Measurements from ENCODE around the gene FAM90A1.
"Not testable (repeated sequence)": the region's sequence is repeated elsewhere in the genome, so short reads cannot be mapped to it uniquely, and the experiment has no call there.

The FAM90A1 gene

GRCh38 chr12:8241917-8242621, 14.7 kb upstream of the FAM90A1 start:
- peaks cover 14% of the 10 kb centered on the region for H3K36me3 Mint-ChIP-seq (ENCODE audit: low read depth)
- H3K4me1 Mint-ChIP-seq (ENCODE audit: low read depth) = peaks cover 27% of the 10 kb centered on the region
- not testable (repeated sequence) for H3K9me3 Mint-ChIP-seq, H3K27me3 Mint-ChIP-seq
- H3K4me3 Mint-ChIP-seq = peak overlapping the region; percentile 83
- H3K27ac Mint-ChIP-seq = peak overlapping the region; percentile 87
- peak; percentile 58 for DNase-seq

DNA sequence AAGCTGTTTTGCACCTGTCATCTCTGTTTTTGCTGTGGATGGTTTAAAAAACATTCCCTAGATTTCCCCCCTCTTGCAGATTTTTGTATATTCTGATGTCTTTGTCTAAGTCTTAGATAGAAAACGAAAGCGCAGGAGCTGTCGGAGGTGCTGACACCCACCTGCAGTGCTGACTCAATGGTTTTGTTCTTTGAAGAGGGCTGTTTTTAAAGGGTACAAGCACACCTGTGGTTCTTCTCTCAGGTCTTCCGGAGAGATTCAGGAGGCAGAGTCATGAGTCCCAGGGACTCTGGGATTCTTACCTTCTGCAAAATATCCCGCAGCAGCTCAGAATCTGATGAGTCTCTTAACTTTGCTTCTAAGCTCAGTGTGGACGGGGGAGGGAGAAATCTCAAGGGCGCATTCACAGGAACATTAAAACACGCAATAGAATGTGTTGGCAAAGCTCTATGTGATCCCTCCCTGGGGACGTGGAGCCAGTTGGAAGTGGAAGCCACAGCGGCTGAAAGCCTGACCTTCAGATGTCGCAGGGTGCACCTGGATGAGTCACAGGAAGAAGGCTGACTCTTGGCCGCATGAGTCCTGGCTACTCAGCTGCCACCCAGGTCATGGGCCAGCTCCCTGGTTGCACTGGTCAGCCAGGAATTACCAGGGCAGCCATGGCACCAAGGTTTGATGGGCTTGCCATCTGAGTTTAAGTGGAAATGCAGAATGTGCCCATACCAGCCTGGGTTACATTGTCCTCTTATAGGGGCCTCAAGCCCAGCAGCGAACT, 13.1 kb upstream of the FAM90A1 start:
- not testable (repeated sequence) for H3K4me3 Mint-ChIP-seq, DNase-seq, H3K27me3 Mint-ChIP-seq, H3K9me3 Mint-ChIP-seq
- H3K4me1 Mint-ChIP-seq (ENCODE audit: low read depth) = peaks cover 20% of the 10 kb centered on the region
- H3K36me3 Mint-ChIP-seq (ENCODE audit: low read depth) = peaks cover 16% of the 10 kb centered on the region
- H3K27ac Mint-ChIP-seq = peak overlapping the region; percentile 47

GRCh38 chr12:8237031-8237430, 9.6 kb upstream of the FAM90A1 start:
- DNase-seq, H3K9me3 Mint-ChIP-seq, H3K27ac Mint-ChIP-seq, H3K4me3 Mint-ChIP-seq, H3K27me3 Mint-ChIP-seq: not testable (repeated sequence)
- Mint-ChIP-seq H3K4me1 (ENCODE audit: low read depth) (peaks cover 12% of the 10 kb centered on the region), H3K36me3 (ENCODE audit: low read depth) (peaks cover 24% of the 10 kb centered on the region)

DNA sequence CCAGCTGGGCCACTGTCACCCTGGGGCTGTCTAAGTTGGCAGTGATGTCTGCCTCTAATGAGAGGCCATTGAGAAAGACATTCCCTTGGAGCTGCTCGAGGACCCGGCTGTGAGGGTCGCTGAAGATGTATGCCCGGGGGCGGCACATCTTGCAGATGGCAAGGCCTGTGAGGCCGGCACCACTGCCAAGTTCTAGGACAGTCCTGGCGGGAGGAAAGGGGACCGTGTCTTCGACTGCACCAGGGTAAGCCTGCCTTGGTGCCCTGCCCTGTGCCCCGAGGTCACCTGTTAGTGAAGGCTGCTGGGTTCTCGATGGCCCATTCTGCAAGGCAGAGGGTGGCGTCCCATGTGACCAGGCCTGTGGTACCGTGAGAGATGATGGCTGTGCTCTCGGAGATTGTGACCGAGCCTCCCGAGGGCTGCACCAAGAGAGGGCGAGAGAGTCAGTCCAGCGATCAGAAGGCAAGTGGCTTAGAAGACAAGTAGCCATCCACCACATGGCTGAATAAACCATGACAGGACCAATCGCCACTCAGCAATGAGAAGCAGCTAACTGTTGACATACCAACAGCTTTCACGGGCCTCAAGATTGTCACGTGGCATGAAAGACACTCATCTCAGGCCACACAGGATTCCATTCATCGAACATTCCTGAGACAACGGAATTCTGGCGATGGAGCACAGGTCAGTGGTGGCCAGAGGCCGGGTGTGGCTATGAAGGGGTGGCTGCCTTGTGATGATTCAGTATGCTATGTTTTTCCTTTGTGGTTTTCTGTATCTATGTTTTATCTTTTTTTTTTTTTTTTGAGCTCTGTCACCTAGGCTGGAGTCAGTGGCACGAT, 8.1 kb upstream of the FAM90A1 start:
- DNase-seq, H3K27me3 Mint-ChIP-seq, H3K27ac Mint-ChIP-seq, H3K4me3 Mint-ChIP-seq, H3K9me3 Mint-ChIP-seq: not testable (repeated sequence)
- peaks cover 24% of the 10 kb centered on the region for H3K36me3 Mint-ChIP-seq (ENCODE audit: low read depth)
- peaks cover 15% of the 10 kb centered on the region for H3K4me1 Mint-ChIP-seq (ENCODE audit: low read depth)

GRCh38 chr12:8234746-8235145, 7.3 kb upstream of the FAM90A1 start:
- not testable (repeated sequence) for H3K9me3 Mint-ChIP-seq, H3K27ac Mint-ChIP-seq, DNase-seq, H3K4me3 Mint-ChIP-seq, H3K27me3 Mint-ChIP-seq
- H3K36me3 Mint-ChIP-seq (ENCODE audit: low read depth) = peaks cover 20% of the 10 kb centered on the region
- H3K4me1 Mint-ChIP-seq (ENCODE audit: low read depth) = peaks cover 11% of the 10 kb centered on the region

DNA sequence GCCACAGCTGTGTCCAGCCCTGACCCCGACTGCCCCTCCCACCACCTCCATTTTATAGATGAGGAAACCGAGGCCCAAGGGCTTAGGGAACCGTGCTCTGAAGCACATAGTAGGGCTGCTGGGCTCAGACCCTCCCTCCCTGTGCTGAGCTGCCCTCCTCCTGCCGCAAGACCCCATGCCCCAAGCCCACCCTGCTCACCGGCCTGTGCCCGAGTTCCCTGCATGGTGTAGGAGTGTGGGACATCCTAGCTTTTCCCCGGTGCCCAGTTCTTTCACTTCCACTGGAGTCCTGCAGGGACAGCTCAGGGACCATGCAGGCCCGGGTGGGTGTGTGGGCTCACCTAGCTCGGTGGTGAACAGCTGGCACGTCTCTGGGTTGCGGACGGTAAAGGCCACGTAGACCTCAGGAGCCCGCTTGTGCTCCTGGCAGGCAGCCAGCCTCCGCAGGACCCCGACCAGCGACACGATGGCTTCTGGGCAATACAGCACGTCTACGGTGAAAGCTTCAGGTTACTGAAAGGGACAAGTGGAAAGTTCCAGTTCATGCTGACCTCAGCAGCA, 6.6 kb upstream of the FAM90A1 start:
- H3K4me3 Mint-ChIP-seq, H3K9me3 Mint-ChIP-seq, H3K27ac Mint-ChIP-seq, DNase-seq, H3K27me3 Mint-ChIP-seq: not testable (repeated sequence)
- peaks cover 20% of the 10 kb centered on the region for H3K36me3 Mint-ChIP-seq (ENCODE audit: low read depth)
- H3K4me1 Mint-ChIP-seq (ENCODE audit: low read depth) = peaks cover 11% of the 10 kb centered on the region

DNA sequence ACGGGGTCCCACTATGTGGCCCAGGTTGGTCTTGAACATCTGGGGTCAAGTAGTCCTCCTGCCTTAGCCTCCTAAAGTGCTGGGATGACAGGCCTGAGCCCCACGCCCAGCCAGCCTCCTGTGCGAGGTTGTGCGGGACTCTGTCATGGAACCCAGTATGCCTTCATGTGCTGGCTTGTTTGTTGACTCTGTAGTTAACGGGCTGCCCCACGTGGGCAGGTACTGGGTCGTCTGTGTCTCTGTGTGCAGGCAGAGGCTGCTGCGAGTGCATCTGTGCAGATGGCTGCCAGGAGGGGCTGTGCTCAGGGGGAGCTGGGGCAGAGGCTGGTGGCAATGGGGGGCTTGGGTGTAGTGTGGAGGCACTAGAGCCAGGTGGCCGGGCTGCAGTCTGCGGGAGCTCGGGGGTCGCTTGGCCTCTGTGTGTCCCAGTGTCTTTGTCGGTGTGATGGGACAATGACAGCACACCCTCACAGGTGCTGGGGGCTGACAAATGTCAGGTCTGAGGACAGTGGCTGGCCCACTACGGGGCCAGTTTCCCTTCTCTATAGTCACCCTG, 6.0 kb upstream of the FAM90A1 start:
- Mint-ChIP-seq H3K36me3 (ENCODE audit: low read depth) (peaks cover 14% of the 10 kb centered on the region), H3K4me1 (ENCODE audit: low read depth) (peaks cover 11% of the 10 kb centered on the region)
- H3K27me3 Mint-ChIP-seq, H3K4me3 Mint-ChIP-seq, H3K9me3 Mint-ChIP-seq, DNase-seq, H3K27ac Mint-ChIP-seq: not testable (repeated sequence)

DNA sequence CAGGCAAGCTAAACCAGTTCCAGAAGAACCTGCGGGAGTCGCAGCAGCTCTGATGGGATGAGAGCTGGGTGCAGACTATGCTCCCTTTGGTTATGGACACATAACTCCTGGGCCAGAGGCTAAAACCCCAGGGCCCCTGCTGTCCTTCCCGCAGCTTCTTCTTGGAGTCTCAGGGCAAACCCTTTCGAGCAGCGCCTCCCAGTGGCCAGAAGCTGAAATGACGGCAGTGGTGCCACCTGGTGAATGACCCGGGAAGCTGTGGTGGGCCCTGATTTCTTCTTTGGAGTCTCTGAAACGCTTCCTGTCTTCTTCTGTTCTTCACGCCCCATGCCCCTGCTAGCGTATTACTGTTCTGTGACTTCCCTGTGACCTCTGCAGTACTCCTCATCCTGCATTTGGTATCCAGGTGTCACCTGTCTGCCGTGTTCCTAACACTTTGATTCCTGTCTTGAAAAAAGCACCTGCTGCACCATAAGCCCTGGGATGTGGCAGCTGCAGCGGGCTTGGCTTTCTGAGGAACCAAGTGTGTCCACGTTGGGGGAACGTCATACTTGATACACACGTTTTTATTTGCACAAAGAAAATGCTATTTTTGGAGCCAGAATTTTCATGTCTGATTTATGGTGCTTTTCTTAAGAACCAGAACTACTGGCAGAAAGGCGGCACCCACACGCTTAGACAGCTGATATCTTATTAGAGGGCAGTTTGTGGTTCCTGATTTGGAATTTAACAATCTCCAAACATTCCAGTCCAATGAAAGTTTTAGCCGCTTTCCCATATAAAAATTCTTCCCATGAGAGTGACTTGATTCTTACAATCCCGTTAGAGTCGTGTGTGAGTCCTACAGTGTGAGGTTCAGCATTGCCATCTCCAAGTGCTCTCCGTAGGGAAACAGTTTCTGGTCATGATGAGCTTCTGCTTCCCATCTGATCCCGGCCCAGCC, 4.5 kb upstream of the FAM90A1 start:
- not testable (repeated sequence) for H3K4me3 Mint-ChIP-seq; H3K36me3 Mint-ChIP-seq (ENCODE audit: low read depth); H3K27me3 Mint-ChIP-seq; H3K27ac Mint-ChIP-seq; H3K9me3 Mint-ChIP-seq
- peaks cover 12% of the 10 kb centered on the region for H3K4me1 Mint-ChIP-seq (ENCODE audit: low read depth)
- peak; percentile 84 for DNase-seq

DNA sequence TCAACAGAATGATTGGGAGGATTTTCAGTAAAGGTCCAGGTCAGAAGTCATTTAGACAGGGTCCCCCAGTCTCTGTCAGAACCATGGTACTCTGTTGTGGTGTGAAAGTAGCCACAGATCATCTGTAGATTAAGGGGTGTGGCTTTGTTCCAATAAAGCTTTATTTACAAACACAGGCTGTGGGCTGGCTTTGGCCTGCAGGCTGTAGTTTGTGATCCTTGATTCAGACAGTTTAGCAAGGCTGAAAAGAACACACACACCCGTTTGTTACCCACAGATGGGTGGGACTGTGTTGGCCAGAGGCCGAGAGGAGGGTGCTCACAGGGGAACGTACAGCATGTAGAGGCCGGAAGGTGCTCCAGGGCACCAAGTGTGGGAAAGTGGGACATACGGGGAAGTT, 3.6 kb upstream of the FAM90A1 start:
- H3K27ac Mint-ChIP-seq; H3K4me3 Mint-ChIP-seq; H3K36me3 Mint-ChIP-seq (ENCODE audit: low read depth); DNase-seq; H3K9me3 Mint-ChIP-seq; H3K27me3 Mint-ChIP-seq: not testable (repeated sequence)
- H3K4me1 Mint-ChIP-seq (ENCODE audit: low read depth) = peaks cover 17% of the 10 kb centered on the region

DNA sequence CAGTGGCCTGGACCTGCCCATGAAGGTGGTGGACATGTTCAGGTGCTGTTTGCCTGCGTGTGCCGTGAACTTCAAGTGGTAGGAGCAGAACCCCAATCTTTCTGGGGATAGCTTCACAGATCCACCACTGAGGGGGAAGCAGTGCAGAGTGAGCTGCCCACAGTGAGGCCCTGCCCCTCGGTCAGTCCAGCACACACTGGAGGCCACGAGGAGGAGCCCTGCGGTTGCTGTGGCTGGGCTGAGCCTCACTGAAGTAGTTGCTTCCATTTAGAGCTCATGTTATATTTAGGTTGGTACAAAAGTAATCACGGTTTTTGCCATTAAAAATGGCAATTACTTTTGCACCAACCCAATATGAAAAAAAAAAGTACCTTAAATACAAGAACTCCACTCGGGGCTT, 2.1 kb upstream of the FAM90A1 start:
- H3K36me3 Mint-ChIP-seq (ENCODE audit: low read depth); H3K27ac Mint-ChIP-seq; H3K27me3 Mint-ChIP-seq; DNase-seq; H3K4me3 Mint-ChIP-seq; H3K9me3 Mint-ChIP-seq: not testable (repeated sequence)
- peaks cover 17% of the 10 kb centered on the region for H3K4me1 Mint-ChIP-seq (ENCODE audit: low read depth)

GRCh38 chr12:8228607-8229006, 1.2 kb upstream of the FAM90A1 start:
- DNase-seq; H3K27me3 Mint-ChIP-seq; H3K36me3 Mint-ChIP-seq (ENCODE audit: low read depth); H3K9me3 Mint-ChIP-seq: not testable (repeated sequence)
- Mint-ChIP-seq H3K4me1 (ENCODE audit: low read depth) (peaks cover 17% of the 10 kb centered on the region), H3K27ac (peak overlapping the region; percentile 80), H3K4me3 (peak overlapping the region; percentile 75)

- Mint-ChIP-seq H3K4me3 (peak overlapping the region; percentile 75), H3K4me1 (ENCODE audit: low read depth) (peaks cover 17% of the 10 kb centered on the region), H3K27ac (peak overlapping the region; percentile 80)
- not testable (repeated sequence) for H3K9me3 Mint-ChIP-seq; H3K27me3 Mint-ChIP-seq; DNase-seq; H3K36me3 Mint-ChIP-seq (ENCODE audit: low read depth)
These were observed 287 bp upstream of the FAM90A1 start for GRCh38 chr12:8227732-8228077.

DNA sequence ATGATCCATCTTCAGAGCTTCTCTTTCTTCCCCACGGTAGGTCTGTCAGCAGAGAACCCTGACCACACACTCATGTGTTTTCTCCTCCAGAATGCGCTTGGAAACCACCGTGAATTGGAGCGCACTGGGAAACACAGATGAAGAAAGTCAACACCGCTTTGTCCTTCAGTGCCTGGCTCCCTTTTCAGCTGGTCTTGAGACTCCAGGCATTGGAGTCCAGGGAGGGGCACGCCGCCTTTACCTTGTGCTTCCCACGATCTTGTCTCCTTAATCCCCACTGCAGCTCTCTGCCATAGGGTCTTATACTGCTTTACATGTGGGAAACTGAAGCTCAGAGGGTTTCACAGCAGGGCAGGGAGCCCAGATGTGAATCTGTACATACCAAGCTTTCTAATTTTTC, 1.1 kb downstream of the FAM90A1 start:
- peak overlapping the region; percentile 1 for H3K27ac Mint-ChIP-seq

More for the DNA sequence above, 1.1 kb downstream of the FAM90A1 start:
- H3K27me3 Mint-ChIP-seq = no peaks in the 10 kb centered on the region
- H3K4me3 Mint-ChIP-seq = no peak overlapping the region
- H3K4me1 Mint-ChIP-seq (ENCODE audit: low read depth) = peaks cover 11% of the 10 kb centered on the region
- H3K36me3 Mint-ChIP-seq (ENCODE audit: low read depth) = no peaks in the 10 kb centered on the region
- H3K9me3 Mint-ChIP-seq = no peaks in the 10 kb centered on the region
- DNase-seq = no peak
